IPS DF 19.7 (cell line): ENCODE data around the gene KIAA1586.
"Not testable (repeated sequence)": the region's sequence is repeated elsewhere in the genome, so short reads cannot be mapped to it uniquely, and the experiment has no call there.

ENCODE experiments used
- DNase-seq: peaks from one replicate; pipeline ENCODE4 v3.0.0-alpha.2; 2013; ENCODE audit warnings: low read depth, low spot score

KIAA1586 gene

DNA sequence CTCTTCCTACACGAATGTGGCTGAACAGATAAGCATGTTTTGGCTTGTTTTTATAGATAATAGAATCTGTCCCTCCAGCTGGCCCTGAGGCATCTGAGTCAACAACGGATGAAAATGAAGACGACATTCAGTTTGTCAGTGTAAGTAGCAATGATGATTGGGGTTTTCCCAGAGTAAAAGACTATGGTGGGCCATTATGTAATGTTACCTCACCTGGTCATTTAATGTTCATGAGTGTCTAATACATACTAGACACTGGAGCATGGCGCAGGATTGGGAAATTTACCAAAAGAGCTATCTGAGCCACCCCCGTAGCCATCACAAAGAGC, 728 bp downstream of the KIAA1586 start:
- DNase-seq, result not testable (repeated sequence)

DNA sequence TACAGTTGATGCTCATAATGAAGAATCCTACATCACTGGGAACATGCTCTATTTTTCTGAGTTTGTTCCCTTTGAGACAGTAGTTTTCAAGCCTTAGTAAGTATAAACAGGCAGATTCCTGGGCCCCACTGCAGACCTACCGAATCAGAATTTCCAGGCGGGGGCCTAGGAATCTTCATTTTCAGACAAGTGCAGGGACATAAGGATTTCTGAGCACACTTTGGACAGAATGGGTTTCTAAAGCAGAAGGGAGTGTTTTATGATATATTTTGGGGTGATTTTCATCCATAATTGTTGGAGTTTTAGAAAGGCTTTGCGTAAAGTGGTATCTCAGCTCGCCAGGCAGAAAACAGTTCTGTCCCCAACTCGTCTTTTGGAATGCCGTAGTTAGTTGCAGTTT, 1.4 kb downstream of the KIAA1586 start:
- not testable (repeated sequence) for DNase-seq

DNA sequence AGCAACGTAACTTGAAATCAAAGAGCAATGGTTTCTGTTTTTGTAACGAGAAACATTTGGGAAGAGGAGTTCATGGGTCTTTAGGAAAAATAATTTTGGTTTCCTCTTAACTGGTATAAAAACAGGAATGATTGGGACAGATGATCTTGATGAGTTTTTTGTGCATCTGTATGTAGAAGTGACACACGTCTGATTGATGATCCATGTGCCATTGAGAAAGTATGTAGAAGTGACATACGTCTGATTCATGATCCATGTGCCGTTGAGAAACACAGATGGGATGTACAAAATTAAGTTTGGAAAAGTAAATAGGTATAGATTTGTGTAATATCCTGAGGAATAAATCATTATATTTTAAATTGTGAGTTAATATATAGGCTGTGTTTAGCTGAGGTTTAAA, 2.1 kb downstream of the KIAA1586 start:
- DNase-seq, result no peak

DNA sequence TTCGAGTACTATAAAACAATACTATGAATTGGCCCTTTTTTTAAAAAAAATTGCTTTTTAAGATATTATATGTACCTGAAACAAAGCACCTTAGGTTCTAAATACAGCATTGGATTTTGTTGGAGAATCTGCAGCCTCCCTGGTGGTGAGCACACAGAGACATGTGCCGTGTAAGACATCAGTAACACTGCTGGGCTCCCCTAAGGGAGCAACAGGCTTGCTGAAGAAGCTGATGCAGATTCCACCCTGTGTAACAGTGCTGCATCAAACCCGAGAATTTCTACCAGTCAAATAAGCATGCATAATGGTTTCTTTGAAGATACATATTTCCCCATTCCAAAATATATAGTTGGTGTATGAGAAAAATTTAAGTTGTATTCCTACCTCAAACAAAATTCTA, 17.4 kb downstream of the KIAA1586 start:
- no peak for DNase-seq

DNA sequence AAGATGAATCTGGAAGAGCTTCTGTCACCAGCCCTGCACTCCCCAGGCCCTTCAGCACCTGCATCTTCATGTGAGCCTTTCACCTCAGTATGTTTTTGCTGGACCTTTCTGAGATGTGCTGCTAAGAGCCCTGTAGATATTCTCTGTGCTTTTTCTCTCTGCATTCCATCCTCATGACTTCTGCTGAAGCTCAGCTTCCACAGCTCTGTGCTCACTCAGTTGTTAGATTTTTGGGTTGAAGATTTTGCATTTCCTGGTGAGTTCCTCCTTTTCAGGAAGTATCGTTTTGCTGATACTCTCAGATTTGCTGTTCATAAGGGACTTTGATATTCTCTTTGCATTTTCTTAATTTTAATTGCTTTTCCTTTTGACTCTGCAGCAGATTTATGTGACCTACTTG, 18.3 kb downstream of the KIAA1586 start:
- no peak for DNase-seq

DNA sequence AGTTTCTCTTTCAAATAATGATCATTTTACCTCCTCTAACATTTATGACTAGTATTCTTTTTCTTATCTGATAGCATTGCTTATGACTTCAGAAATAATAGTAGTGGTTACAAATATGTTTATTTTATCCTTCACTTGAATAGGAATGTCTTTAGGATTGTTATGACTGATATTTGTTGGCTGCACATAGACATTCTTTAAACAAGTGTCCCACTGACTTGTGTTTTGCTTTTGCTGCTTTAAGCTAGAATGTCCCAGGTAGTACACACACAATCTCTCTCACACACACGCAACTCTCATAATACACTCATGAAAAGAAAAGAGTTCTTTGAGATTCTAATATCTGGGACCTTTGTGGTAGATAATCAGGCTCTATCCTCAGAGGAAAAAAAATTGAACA, 21.6 kb downstream of the KIAA1586 start:
- no peak for DNase-seq

DNA sequence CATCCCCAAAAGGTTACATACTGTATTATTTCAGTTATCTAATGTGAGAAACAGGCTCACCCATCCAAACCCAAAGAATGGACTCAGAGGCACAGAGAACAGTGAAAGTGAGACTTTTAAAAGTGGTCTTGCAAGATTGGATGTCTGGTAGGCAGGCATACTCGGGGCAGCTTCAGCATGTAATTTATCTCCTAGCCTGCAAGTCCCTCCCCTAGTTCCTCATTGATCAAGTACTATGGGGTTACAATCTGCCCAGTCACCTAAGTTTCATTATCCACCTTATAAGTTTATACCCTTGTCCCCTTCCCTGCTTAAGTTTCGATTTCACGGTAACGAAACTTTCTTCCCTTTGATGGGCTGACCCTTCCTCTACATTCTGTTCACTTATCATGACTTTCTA, 22.7 kb downstream of the KIAA1586 start:
- DNase-seq, result no peak

DNA sequence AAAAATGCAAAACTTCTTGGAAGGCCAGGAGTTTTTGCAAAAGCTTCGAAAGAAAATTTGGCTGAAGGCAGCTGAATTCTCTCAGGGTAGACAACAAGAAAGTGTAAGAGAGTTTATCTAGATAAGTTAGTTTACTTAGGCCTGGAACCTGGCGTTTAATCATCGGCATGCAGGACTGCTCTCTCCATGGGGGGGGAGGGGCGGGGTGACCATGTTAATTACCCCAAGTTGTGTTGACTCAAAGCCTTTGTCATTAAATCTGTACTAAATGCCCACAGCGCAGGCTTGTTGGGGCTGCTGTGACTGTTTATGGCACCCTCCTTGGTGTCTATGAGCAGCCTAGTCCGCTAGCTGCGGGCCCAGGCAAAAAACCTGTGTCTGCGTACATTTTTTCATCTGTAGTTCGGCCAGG, 23.4 kb downstream of the KIAA1586 start:
- DNase-seq, result no peak

DNA sequence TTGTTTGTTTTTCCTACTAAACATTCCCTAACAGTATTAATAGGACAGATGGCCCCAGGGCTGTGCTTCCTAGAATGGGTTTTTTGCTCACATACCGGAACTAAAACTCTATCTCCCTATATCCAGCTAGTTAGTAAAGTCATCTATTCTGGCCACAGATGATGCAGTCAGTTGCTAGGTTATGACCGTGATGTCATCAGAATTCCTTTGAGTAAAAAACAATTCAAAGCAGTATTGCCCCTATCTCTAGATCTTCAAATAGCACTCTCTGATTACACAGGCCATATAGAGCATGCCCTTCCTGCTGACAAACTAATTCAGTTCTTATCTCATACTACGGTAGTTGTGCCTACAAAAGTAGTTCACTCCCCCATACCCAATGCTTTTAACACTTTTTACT, 25.6 kb downstream of the KIAA1586 start:
- DNase-seq, result no peak

DNA sequence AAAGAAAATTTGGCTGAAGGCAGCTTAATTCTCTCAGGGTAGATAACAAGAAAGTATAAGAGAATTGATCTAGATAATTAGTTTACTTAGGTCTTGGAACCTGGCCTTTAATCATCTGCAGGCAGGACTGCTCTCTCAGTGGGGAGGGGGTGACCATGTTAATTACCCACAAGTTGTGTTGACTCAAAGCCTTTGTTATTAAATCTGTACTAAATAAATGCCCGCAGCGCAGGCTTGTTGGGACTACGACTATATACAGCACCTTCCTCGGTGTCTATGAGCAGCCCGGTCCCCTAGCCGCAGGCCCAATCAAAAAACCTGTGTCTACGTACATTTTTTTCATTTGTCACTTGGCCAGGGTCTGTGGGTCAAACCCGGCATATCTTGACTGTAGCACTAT, 27.9 kb downstream of the KIAA1586 start:
- DNase-seq, result no peak

DNA sequence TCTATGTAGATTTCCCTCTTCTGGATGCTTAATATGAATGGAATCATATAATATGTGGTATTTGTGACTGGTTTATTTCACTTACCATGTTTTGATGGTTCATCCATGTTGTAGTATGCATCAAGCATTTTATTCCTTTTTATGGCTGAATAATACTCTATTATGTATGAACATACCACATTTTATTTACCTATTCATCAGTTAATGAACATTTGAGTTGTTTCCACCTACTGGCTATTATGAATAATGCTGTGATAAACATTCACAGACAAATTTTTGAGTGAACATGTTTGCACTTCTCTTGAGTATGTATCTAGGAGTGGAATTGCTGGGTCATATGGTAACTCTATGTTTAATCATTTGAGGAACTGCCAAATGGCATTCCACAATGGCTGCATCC, 28.6 kb downstream of the KIAA1586 start:
- DNase-seq, result no peak

DNA sequence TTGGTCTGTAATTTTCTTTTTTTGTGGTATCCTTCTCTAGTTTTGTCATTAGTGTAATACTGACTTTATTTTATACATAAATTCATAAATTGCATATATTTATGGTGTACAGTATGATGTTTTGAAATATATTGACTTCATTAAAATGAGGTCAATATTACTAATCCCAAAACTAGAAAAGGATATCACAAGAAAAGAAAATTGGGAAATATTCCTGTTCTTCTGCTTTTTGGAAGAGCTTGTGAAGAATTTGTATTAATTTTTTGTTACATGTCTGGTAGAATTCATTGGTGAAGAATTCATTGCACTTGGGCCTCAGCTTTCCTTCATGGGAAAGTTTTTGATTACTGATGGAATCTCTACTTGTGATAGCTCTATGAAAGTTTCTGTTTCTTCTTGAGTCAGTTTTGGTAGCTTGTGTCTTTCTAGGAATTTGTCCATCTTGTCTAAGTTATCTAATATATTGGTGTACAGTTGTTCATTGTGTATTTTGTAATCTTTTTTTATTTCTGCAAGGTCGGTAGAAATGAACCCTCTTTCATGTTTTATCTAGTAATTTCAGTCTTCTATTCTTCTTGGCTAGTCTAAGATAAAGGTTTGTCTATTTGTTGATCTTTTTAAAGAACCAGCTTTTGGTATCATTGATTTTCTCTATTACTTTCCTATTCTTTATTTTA, 32.2 kb downstream of the KIAA1586 start:
- no peak for DNase-seq

DNA sequence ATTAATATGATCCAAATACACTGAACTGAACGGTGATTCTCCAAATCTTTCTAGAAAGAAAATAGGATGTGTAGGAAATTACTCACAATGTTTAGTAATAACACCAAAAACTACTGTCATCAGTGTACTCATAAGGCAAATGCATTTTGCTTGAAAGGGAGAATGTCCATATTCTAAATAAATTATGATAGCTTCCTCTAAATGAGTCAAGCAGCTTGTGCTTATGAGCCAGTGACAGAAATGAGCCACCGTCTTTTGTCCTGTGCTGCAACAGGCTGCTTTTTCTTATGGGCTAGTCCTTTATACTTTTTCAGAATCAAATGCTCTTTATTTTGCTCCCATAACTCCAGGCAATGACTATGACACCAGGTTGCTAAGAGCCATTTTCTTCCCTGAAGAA, 39.0 kb downstream of the KIAA1586 start:
- no peak for DNase-seq

DNA sequence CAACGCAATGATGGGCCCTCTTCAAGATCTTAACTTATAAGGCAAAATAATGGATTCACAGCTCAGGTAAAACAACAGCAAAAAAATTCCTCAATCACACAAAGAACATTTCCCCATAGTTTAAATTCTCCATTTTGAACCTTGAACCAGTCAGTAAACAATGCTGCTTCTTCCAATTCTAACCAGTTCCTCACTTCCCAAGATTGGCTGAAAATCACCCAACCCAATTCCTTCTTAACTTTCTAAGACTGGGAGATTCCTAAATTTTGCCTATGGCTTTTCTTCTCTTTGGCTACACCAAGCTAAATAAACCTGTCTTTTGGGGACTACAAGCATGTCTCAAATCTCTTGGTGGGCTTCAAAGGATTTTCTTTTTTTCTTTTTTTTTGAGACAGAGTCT, 40.4 kb downstream of the KIAA1586 start:
- no peak for DNase-seq

DNA sequence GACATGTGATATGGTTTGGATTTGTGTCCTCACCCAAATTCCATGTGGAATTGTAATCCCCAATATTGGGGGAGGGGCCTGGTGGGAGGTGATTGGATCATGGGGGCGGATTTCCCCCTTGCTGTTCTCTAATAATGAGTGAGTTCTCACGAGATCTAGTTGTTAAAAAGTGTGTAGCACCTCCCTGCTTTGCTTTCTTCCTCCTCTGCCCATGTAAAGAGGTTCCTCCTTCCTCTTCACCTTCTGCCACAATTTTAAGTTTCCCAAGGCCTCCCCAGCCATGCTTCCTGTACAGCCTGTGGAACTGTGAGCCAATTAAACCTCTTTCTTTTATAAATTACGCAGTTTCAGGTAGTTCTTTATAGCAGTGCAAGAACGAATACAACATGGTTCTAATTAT, 41.4 kb downstream of the KIAA1586 start:
- DNase-seq, result no peak

DNA sequence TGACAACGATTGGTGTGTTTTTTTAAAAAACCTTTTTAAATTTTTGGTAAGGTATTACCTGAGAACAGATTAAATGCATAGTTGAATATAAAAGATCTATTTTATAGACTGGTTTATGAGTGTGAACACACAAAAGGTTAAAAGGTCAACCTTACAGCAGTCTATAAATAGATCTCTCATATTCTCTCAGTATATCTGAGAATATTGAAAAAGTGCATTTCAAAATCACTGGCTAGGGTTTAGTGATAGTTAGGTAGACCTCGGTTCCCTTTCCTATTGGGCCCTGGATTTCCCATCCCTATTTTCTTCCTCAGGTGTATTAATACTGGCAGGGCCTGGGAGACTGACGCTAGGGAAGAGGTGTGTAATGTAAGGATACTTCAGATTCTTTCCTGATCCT, 42.8 kb downstream of the KIAA1586 start:
- DNase-seq, result no peak

DNA sequence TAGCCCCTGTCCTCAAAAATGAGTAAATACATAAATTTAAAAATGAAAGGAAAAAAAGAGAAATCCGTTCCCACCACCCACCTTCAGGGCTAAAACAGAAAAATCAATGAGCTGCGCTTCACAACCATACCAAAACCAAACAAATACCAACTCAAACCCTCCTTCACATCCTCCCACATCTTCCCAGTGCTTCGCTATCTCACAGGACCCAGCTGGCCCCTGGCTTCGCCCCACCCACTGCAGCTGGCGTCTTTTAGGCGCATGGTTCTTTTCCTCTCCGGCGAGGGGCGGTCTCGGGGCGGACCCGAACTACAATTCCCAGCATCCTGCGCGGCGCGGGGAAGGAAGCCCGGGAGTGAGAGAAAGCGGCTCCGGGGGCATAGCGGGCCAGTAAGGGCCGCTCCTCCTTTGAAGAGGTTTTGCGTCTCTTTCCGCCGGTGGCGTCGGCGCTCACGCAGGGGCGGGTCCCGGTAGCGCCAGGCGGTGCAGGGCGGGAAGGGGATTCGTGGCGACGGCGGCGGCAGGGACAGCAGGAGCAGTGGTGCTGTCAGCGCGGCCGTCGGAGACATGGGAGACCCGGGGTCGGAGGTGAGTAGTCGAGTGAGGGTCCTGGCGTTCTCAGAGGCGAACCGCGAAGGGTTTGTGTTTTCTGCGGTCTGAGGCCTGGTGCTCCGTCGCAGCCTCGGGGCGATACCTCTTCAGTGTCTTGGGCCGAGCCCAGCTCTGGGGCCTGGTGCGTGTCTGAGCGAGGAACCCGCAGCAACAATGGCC, 43.4 kb downstream of the KIAA1586 start, which contains the start of gene ZNF451:
ZNF451 (plus strand) TSS at position 502 of the 771 bp plus-strand sequence; CDS start at position 568, 66 bp downstream.
- DNase-seq, result peak; percentile 85

DNA sequence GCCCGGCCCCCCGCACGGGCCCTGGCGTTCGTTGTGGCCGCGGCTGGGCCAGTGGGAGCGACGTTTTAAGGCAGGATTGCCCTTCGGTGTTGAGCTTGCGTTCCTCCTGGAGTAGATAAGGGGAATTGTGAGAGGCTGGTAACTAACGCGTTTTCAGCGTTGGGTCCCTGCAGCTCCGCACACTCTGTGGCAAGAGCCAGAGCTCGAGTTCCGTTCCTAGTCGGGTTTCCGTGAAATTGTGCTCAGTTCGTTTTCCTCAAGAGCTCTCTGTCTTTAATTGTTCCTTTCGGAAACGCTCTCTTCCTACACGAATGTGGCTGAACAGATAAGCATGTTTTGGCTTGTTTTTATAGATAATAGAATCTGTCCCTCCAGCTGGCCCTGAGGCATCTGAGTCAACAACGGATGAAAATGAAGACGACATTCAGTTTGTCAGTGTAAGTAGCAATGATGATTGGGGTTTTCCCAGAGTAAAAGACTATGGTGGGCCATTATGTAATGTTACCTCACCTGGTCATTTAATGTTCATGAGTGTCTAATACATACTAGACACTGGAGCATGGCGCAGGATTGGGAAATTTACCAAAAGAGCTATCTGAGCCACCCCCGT, 44.1 kb downstream of the KIAA1586 start:
- DNase-seq, result not testable (repeated sequence)

DNA sequence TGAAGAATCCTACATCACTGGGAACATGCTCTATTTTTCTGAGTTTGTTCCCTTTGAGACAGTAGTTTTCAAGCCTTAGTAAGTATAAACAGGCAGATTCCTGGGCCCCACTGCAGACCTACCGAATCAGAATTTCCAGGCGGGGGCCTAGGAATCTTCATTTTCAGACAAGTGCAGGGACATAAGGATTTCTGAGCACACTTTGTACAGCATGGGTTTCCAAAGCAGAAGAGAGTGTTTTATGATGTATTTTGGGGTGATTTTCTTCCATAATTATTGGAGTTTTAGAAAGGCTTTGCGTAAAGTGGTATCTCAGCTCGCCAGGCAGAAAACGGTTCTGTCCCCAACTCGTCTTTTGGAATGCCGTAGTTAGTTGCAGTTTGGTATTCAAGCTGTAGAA, 44.9 kb downstream of the KIAA1586 start:
- DNase-seq, result not testable (repeated sequence)

DNA sequence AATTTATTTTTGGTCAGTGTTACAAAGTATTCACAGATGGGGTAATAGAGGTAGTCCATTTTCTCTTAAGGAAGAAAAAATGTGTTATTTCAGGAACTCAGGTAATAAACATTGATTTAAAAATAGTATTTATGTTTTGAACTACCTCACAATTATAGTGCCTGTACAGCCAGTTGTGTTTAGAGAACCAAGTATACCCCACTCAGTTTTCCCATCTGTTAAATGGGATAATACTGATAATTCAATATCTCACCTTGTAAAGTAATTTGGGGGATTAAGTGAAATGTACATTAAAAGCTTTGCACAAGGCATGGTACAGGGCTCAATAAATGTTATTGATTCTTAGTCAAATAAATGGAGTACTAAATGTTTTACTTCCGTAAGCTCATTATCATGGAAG, 48.2 kb downstream of the KIAA1586 start:
- no peak for DNase-seq

DNA sequence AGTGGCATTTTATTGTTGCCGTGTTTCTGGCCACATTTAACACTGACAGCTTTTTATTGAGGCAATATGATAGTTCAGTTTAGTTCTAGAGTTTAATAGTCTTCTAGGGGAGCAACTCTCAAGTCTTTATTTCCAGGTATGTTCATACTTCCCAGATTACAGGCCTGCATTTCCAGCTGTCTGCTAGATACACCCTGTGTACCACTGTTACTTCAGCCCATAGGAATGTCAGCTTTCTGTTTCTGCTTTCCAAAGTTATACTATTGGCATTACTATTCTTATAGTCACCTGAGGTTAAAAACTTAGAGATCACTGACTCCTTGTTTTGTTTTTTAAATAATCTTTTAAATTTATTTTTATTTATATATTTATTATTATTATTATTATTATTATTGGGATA, 51.1 kb downstream of the KIAA1586 start:
- DNase-seq, result no peak

DNA sequence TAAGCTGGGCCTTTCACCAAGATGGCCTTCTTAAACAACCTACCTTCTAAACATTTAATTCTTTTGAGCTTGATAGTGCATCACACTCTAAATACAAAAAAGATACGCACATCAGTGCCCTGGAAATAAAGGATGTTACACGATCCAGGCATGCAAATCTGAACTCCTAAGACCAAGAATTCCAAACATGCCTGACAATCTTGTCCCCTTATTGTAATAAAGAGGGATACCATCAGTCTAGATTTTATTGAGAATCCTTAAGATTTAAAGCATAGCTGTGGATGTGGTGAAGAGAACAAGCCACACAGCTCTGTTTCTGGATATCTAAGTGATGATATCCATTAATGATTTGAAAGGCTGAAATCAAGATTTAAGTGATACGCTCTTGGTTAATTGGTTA, 56.5 kb downstream of the KIAA1586 start:
- DNase-seq, result no peak

DNA sequence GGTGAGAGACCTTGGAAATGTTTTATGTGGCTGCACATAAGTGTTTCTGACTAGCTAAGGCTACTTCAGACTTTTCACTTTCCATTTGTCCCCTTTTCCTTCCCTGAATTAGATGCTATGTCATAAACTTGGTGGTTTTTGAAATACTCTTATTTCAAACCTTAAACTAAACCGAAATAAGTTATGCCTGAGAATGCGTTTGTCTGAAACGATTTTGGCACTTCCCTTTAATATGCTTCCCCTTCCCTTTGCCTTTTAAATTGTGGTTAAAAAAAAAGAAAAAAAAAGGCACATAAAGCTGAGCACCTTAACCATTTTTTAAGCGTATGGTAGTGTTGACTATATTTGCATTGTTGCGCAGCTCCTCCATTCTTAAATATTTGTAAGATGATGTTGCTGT, 57.8 kb downstream of the KIAA1586 start:
- DNase-seq, result no peak
